Tibial nerve (tissue), 3 donors: ENCODE data around the gene MFSD11.

ENCODE experiments used
- POLR2A ChIP-seq, 2 donors: fragments of 450-650 bp; IDR thresholded peaks; one replicate each; pipeline ENCODE4 v1.6.1; 2017; ENCODE audit warnings: antibody characterized with exemption in 2 of 2, mild to moderate bottlenecking in 2 of 2, moderate library complexity in 2 of 2
- TF ChIP-seq, protein P1 (sequence below), 5 experiments: fragments of 200-600 bp in 3 of 5; fragments of 450-650 bp in 2 of 5; sonication (generic) in 3 of 5; IDR thresholded peaks; one replicate each; pipeline ENCODE4 v1.5.1; 2016 to 2019; ENCODE audit warnings: antibody characterized with exemption in 5 of 5, mild to moderate bottlenecking in 3 of 5, moderate library complexity in 2 of 5

DNA sequence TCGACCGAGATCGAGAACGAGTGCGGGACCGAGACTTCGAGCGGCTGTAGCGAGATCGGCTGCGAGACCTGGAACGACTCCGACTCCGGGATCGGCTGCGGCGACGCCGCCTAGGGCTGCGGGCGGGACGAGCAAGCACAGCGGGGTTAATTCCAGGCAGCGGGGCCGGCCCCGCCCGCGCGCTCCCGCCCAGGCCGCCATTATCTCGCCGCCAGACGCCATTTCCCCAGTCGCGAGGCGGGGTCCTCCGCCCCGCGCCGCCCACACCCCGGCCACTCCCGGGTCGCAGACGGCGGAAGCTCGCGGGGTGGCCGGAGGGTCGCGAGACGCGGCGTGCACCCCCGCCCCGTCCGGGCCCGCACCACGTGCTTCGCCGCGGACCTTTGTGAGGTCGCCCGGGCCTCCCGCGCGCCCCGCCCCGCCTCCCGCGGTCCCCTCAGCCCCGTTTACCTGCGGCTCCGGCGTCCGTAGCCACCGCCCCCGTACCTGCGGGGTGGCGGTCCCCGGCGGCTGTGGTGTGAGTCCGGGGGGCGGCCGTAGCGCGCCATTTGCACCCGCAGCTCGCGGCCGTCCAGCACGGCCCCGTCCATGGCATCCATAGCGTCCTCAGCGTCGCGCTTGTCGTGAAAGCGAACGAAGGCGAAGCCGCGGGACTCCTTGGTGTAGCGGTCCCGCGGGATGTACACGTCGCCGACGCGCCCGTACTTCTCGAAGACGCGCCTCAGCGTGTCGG is 1.4 kb upstream of the MFSD11 start:
- TF ChIP-seq, protein P1, sequence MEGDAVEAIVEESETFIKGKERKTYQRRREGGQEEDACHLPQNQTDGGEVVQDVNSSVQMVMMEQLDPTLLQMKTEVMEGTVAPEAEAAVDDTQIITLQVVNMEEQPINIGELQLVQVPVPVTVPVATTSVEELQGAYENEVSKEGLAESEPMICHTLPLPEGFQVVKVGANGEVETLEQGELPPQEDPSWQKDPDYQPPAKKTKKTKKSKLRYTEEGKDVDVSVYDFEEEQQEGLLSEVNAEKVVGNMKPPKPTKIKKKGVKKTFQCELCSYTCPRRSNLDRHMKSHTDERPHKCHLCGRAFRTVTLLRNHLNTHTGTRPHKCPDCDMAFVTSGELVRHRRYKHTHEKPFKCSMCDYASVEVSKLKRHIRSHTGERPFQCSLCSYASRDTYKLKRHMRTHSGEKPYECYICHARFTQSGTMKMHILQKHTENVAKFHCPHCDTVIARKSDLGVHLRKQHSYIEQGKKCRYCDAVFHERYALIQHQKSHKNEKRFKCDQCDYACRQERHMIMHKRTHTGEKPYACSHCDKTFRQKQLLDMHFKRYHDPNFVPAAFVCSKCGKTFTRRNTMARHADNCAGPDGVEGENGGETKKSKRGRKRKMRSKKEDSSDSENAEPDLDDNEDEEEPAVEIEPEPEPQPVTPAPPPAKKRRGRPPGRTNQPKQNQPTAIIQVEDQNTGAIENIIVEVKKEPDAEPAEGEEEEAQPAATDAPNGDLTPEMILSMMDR (IDR thresholded peaks at IDR 0.05) = peak in 4 of 5 experiments; percentile 15 to 56 (median 38)
- peak in 1 of 2 donors; percentile 41 for TF ChIP-seq POLR2A (IDR thresholded peaks at IDR 0.05)
